ENCODE measurements around the gene UBQLN1. TPM values are rescaled to one million over a fixed set of nuclear protein-coding genes. Genes with fewer than 3 reads are reported as not detected.

UBQLN1 gene
- total RNA-seq, 4 donors from 2014 or later: 111 to 159 (median 123) TPM

- no peaks in the 10 kb centered on the region for H3K27me3 ChIP-seq
- H3K4me1 ChIP-seq: peaks cover under 1% of the 10 kb centered on the region in 2 donors
- H3K9me3 ChIP-seq: no peaks in the 10 kb centered on the region
- H3K4me3 ChIP-seq (replicated peaks in 1 of 3): no peak overlapping the region
- H3K27ac ChIP-seq: no peak overlapping the region
- TF ChIP-seq POLR2A (IDR thresholded peaks at IDR 0.05): no peak
- TF ChIP-seq, protein P1, sequence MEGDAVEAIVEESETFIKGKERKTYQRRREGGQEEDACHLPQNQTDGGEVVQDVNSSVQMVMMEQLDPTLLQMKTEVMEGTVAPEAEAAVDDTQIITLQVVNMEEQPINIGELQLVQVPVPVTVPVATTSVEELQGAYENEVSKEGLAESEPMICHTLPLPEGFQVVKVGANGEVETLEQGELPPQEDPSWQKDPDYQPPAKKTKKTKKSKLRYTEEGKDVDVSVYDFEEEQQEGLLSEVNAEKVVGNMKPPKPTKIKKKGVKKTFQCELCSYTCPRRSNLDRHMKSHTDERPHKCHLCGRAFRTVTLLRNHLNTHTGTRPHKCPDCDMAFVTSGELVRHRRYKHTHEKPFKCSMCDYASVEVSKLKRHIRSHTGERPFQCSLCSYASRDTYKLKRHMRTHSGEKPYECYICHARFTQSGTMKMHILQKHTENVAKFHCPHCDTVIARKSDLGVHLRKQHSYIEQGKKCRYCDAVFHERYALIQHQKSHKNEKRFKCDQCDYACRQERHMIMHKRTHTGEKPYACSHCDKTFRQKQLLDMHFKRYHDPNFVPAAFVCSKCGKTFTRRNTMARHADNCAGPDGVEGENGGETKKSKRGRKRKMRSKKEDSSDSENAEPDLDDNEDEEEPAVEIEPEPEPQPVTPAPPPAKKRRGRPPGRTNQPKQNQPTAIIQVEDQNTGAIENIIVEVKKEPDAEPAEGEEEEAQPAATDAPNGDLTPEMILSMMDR (IDR thresholded peaks at IDR 0.05): no peak
- no peak for DNase-seq
- no peaks in the 10 kb centered on the region for H3K36me3 ChIP-seq
- intact Hi-C loops (cut with DNase I): no loop called here
Observed at GRCh38 chr9:83724436-83724835, 16.7 kb upstream of the UBQLN1 start.

- H3K4me3 ChIP-seq (replicated peaks in 1 of 3): no peak overlapping the region
- no peaks in the 10 kb centered on the region for H3K36me3 ChIP-seq
- H3K4me1 ChIP-seq: no peaks in the 10 kb centered on the region
- H3K27me3 ChIP-seq: no peaks in the 10 kb centered on the region
- DNase-seq: no peak
- TF ChIP-seq POLR2A (IDR thresholded peaks at IDR 0.05): no peak
- TF ChIP-seq, protein P1 (IDR thresholded peaks at IDR 0.05): no peak
- 78 to 87% methylated on average over 2 of the region's 2 CpGs for WGBS, 2 donors
- H3K27ac ChIP-seq: no peak overlapping the region
- intact Hi-C loops (cut with DNase I): no loop called here
- no peaks in the 10 kb centered on the region for H3K9me3 ChIP-seq
Observed at GRCh38 chr9:83722726-83723495, 15.2 kb upstream of the UBQLN1 start.

- DNase-seq: no peak
- no peaks in the 10 kb centered on the region for H3K27me3 ChIP-seq
- no peaks in the 10 kb centered on the region for H3K9me3 ChIP-seq
- no peak overlapping the region for H3K27ac ChIP-seq
- no peak overlapping the region for H3K4me3 ChIP-seq (replicated peaks in 1 of 3)
- TF ChIP-seq, protein P1 (IDR thresholded peaks at IDR 0.05): no peak
- no peak for TF ChIP-seq POLR2A (IDR thresholded peaks at IDR 0.05)
- intact Hi-C loops (cut with DNase I): no loop called here
- no peaks in the 10 kb centered on the region for H3K36me3 ChIP-seq
- H3K4me1 ChIP-seq: no peaks in the 10 kb centered on the region
Observed at GRCh38 chr9:83721509-83721908, 13.8 kb upstream of the UBQLN1 start.

DNA sequence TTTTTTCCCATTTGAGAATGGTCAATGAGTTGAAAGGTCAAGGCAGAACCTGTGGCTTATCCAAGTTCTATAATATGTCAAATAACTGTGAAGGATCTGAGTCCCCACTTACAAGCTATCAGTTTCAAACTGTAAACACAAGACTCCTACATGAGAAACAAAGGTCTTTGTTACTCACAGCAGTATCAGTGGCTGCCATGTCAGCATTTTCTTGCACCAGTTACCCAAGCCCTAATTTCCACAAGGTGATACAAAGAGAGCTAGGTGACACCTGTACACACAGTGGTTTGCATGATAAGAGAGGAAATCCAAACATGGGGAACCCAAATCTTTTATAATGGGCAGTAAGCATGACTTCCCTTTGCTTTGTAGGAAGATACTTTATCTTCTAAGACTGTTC is 8.0 kb upstream of the UBQLN1 start:
- intact Hi-C loops (cut with DNase I): no loop called here

GRCh38 chr9:83715221-83715620 is 7.5 kb upstream of the UBQLN1 start:
- H3K4me3 ChIP-seq (replicated peaks in 1 of 3): no peak overlapping the region
- no peaks in the 10 kb centered on the region for H3K27me3 ChIP-seq
- no peaks in the 10 kb centered on the region for H3K9me3 ChIP-seq
- intact Hi-C loops (cut with DNase I): no loop called here
- TF ChIP-seq, protein P1 (IDR thresholded peaks at IDR 0.05): no peak
- no peak for TF ChIP-seq POLR2A (IDR thresholded peaks at IDR 0.05)
- no peak overlapping the region for H3K27ac ChIP-seq
- DNase-seq: no peak
- no peaks in the 10 kb centered on the region for H3K36me3 ChIP-seq
- no peaks in the 10 kb centered on the region for H3K4me1 ChIP-seq
- 91% methylated on average over 1 of the region's 1 CpG for WGBS, 2 donors

More for the DNA sequence above, 8.0 kb upstream of the UBQLN1 start:
- H3K9me3 ChIP-seq: no peaks in the 10 kb centered on the region
- no peaks in the 10 kb centered on the region for H3K27me3 ChIP-seq
- TF ChIP-seq, protein P1 (IDR thresholded peaks at IDR 0.05): no peak
- no peak for TF ChIP-seq POLR2A (IDR thresholded peaks at IDR 0.05)
- no peak overlapping the region for H3K4me3 ChIP-seq (replicated peaks in 1 of 3)
- no peaks in the 10 kb centered on the region for H3K36me3 ChIP-seq
- H3K4me1 ChIP-seq: no peaks in the 10 kb centered on the region
- H3K27ac ChIP-seq: no peak overlapping the region
- DNase-seq: no peak
